Measurements from ENCODE around the gene ANKRD50. TPM values are rescaled to one million over a fixed set of nuclear protein-coding genes. Genes with fewer than 3 reads are reported as not detected.

ANKRD50 gene
- total RNA-seq, 2 experiments from 2014 or later = 0.27 to 0.36 TPM

DNA sequence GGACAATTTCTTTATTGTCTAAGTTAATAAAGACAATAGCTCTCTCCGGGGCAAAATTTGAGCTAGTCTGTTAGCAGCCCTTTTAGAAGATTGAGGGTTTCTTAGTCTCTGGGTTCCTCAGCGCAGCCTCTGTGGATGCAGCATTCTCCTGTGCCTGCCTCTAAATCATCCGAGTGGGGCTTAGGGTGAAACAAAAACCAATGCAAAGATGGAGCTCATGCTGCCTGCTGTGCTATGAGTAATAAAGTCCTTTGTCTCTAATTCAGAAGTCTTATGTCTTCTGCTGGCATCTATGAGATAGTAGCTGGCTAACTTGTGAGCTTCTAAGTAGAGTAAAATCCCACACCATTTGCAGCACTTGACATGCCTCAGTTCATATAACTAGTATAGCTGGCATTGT lies 67.9 kb downstream of the ANKRD50 start:
- H3K4me1 Mint-ChIP-seq (ENCODE audit: low read depth) = no peaks in the 10 kb centered on the region
- no peaks in the 10 kb centered on the region for H3K36me3 Mint-ChIP-seq (ENCODE audit: low read depth)
- ATAC-seq (ENCODE audit: poor library complexity) (no peak), DNase-seq (no peak)
- intact Hi-C loops (cut with DNase I, micrococcal nuclease) = no loop called here
- TF ChIP-seq, protein P1, sequence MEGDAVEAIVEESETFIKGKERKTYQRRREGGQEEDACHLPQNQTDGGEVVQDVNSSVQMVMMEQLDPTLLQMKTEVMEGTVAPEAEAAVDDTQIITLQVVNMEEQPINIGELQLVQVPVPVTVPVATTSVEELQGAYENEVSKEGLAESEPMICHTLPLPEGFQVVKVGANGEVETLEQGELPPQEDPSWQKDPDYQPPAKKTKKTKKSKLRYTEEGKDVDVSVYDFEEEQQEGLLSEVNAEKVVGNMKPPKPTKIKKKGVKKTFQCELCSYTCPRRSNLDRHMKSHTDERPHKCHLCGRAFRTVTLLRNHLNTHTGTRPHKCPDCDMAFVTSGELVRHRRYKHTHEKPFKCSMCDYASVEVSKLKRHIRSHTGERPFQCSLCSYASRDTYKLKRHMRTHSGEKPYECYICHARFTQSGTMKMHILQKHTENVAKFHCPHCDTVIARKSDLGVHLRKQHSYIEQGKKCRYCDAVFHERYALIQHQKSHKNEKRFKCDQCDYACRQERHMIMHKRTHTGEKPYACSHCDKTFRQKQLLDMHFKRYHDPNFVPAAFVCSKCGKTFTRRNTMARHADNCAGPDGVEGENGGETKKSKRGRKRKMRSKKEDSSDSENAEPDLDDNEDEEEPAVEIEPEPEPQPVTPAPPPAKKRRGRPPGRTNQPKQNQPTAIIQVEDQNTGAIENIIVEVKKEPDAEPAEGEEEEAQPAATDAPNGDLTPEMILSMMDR (IDR thresholded peaks at IDR 0.05) = no peak
- no peak overlapping the region for H3K27ac Mint-ChIP-seq
- no peak overlapping the region for H3K27ac ChIP-seq (ENCODE audit: low read depth in 1 of 2, low read length in 2 of 2)
- POLR2A ChIA-PET = interaction anchor here (0.6 kb wide), 1 partner anchor 226 kb away, joined by 3 read pairs; no protein-coding TSS in a partner anchor
- H3K9me3 Mint-ChIP-seq = no peaks in the 10 kb centered on the region
- no peaks in the 10 kb centered on the region for H3K4me1 ChIP-seq (ENCODE audit: insufficient read depth, low read length)
- no peak overlapping the region for H3K4me3 ChIP-seq (ENCODE audit: low read length)
- peaks cover 14% of the 10 kb centered on the region for H3K27me3 Mint-ChIP-seq
- H3K27me3 ChIP-seq (ENCODE audit: control insufficient read depth in 1 of 2, insufficient read depth in 2 of 2, low read length in 2 of 2) = no peaks in the 10 kb centered on the region
- no peak overlapping the region for H3K4me3 Mint-ChIP-seq
- H3K36me3 ChIP-seq (ENCODE audit: insufficient read depth, low read length) = no peaks in the 10 kb centered on the region
- CTCF ChIA-PET = no interaction called here
- H3K9me3 ChIP-seq (ENCODE audit: control insufficient read depth in 1 of 2, insufficient read depth in 1 of 2, low read length in 2 of 2) = no peaks in the 10 kb centered on the region

DNA sequence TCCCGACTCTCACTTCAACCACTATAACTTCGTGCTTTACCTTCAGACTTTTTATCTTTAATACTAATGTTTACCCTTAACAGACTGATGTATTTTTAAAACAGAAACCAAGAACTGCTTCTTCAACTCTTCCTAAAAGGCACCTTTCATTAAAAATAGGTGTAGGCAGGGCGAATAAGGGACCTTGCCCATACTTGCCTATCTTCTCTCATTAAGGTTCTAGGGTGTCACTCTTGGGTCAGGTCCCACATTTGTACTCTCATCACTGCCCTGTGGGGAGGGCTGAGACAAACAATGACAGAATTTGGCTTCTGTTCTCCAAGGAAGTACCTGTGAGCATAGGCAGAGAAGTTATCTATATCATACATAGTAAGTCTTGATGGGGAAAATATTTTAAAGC lies 69.7 kb downstream of the ANKRD50 start:
- Mint-ChIP-seq H3K27me3 (peaks cover 14% of the 10 kb centered on the region), H3K9me3 (no peaks in the 10 kb centered on the region), H3K4me3 (no peak overlapping the region), H3K4me1 (ENCODE audit: low read depth) (no peaks in the 10 kb centered on the region), H3K36me3 (ENCODE audit: low read depth) (no peaks in the 10 kb centered on the region), H3K27ac (no peak overlapping the region)
- Histone ChIP-seq H3K4me1 (ENCODE audit: insufficient read depth, low read length) (no peaks in the 10 kb centered on the region), H3K4me3 (ENCODE audit: low read length) (no peak overlapping the region), H3K9me3 (ENCODE audit: control insufficient read depth in 1 of 2, insufficient read depth in 1 of 2, low read length in 2 of 2) (no peaks in the 10 kb centered on the region), H3K27ac (ENCODE audit: low read depth in 1 of 2, low read length in 2 of 2) (no peak overlapping the region), H3K27me3 (ENCODE audit: control insufficient read depth in 1 of 2, insufficient read depth in 2 of 2, low read length in 2 of 2) (no peaks in the 10 kb centered on the region), H3K36me3 (ENCODE audit: insufficient read depth, low read length) (no peaks in the 10 kb centered on the region)
- DNase-seq (no peak), ATAC-seq (ENCODE audit: poor library complexity) (no peak)
- ChIA-PET POLR2A (no interaction called here), CTCF (no interaction called here)
- intact Hi-C loops (cut with DNase I, micrococcal nuclease) = no loop called here
- TF ChIP-seq, protein P1 (IDR thresholded peaks at IDR 0.05) = no peak

DNA sequence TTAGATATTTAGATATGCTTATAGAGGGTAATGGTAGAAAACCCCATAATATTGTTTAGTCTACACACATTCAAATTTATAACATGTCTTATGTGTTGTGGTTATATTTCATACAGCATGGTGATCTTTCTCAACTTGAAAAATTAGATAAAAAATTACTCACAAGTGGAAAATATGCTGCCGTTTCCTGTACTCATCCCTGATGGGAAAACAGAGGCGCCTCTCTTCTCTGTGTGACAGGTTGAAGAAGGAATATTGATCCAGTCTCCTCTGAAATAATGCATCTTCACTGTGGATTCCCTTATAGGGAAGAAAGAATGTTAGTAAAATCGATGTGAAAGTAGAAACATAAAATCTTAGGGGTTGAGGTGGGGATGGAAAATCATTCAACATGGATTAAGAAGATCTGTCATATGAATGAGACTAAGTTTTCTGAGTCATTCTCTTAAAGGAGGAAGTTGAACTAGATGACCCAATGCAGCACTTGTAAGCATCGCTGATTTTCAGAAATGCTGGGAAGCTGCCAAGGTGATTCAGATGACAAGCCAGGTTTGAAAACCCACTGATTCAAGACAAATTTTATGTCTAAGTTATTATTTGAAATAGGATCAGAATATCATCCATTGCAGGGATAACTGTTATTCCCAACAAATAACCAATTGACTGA lies 70.7 kb downstream of the ANKRD50 start:
- no peak overlapping the region for H3K27ac Mint-ChIP-seq
- H3K4me3 Mint-ChIP-seq = no peak overlapping the region
- H3K36me3 Mint-ChIP-seq (ENCODE audit: low read depth) = no peaks in the 10 kb centered on the region
- POLR2A ChIA-PET = no interaction called here
- no peaks in the 10 kb centered on the region for H3K4me1 ChIP-seq (ENCODE audit: insufficient read depth, low read length)
- H3K4me1 Mint-ChIP-seq (ENCODE audit: low read depth) = no peaks in the 10 kb centered on the region
- H3K36me3 ChIP-seq (ENCODE audit: insufficient read depth, low read length) = no peaks in the 10 kb centered on the region
- peak in 2 of 14 experiments; percentile 35 to 54 for DNase-seq
- no peaks in the 10 kb centered on the region for H3K9me3 ChIP-seq (ENCODE audit: control insufficient read depth in 1 of 2, insufficient read depth in 1 of 2, low read length in 2 of 2)
- ATAC-seq (ENCODE audit: poor library complexity) = no peak
- H3K9me3 Mint-ChIP-seq = peaks cover 6% of the 10 kb centered on the region
- CTCF ChIA-PET = no interaction called here
- TF ChIP-seq, protein P1 (IDR thresholded peaks at IDR 0.05) = no peak
- intact Hi-C loops (cut with DNase I, micrococcal nuclease) = no loop called here
- H3K27ac ChIP-seq (ENCODE audit: low read depth in 1 of 2, low read length in 2 of 2) = no peak overlapping the region
- H3K4me3 ChIP-seq (ENCODE audit: low read length) = no peak overlapping the region
- H3K27me3 ChIP-seq (ENCODE audit: control insufficient read depth in 1 of 2, insufficient read depth in 2 of 2, low read length in 2 of 2) = no peaks in the 10 kb centered on the region
- peaks cover 14% of the 10 kb centered on the region for H3K27me3 Mint-ChIP-seq

Data from CD4-positive, alpha-beta T cell (primary cell).